CD8-positive, alpha-beta memory T cell (primary cell): ENCODE measurements around the gene VRK2. TPM values are rescaled to one million over a fixed set of nuclear protein-coding genes. Genes with fewer than 3 reads are reported as not detected.
"Not testable (repeated sequence)": the region's sequence is repeated elsewhere in the genome, so short reads cannot be mapped to it uniquely, and the experiment has no call there.

ENCODE experiments used
- CTCF ChIA-PET: fragments of 350-600 bp; sonication (Branson Sonifier 250); formaldehyde crosslinking; loops from one replicate; lab custom pipeline; 2021; ENCODE audit warnings: antibody characterized with exemption; lab: Charles Lee
- POLR2A ChIA-PET: fragments of 350-600 bp; sonication (Branson Sonifier 250); formaldehyde crosslinking; loops from one replicate; lab custom pipeline; 2021; ENCODE audit warnings: antibody characterized with exemption; lab: Charles Lee
- DNase-seq, 5 donors: peaks; one replicate each; pipeline versions ENCODE4 v3.0.0 to v3.0.0-alpha.2; 2020 to 2022; ENCODE audit warnings: mixed read lengths in 1 of 5
- H3K27ac ChIP-seq: one replicate; pipeline ENCODE4 v1.7.0; 2013; ENCODE audit warnings: low read depth, mild to moderate bottlenecking, low read length, moderate library complexity
- H3K27me3 ChIP-seq: 2 replicates; pipeline ENCODE4 v1.7.0; 2013; ENCODE audit warnings: low read length, mild to moderate bottlenecking; ENCODE audit not compliant: insufficient read depth, poor library complexity, severe bottlenecking
- H3K36me3 ChIP-seq: 2 replicates; pipeline ENCODE4 v1.7.0; 2013; ENCODE audit warnings: mild to moderate bottlenecking, low read length, moderate library complexity; ENCODE audit not compliant: insufficient read depth
- H3K4me1 ChIP-seq: 2 replicates; pipeline ENCODE4 v1.7.0; 2013; ENCODE audit warnings: mild to moderate bottlenecking, low read length, moderate library complexity; ENCODE audit not compliant: insufficient read depth
- H3K4me3 ChIP-seq: 2 replicates; pipeline ENCODE4 v1.7.0; 2013; ENCODE audit warnings: mild to moderate bottlenecking, low read length
- H3K9me3 ChIP-seq: 2 replicates; pipeline ENCODE4 v1.7.0; 2013; ENCODE audit warnings: mild to moderate bottlenecking, low read length
- H3K27ac Mint-ChIP-seq, 8 donors: one replicate each; pipeline ENCODE4 v1.8.0; 2020 to 2021; ENCODE audit warnings: mixed read lengths in 8 of 8, mild to moderate bottlenecking in 6 of 8, inconsistent platforms in 3 of 8, moderate library complexity in 3 of 8
- H3K27me3 Mint-ChIP-seq, 2 donors: one replicate each; pipeline ENCODE4 v1.8.0; 2020 to 2021; ENCODE audit warnings: mixed read lengths in 2 of 2, mild to moderate bottlenecking in 1 of 2, moderate library complexity in 1 of 2
- H3K36me3 Mint-ChIP-seq, 3 donors: one replicate each; pipeline ENCODE4 v1.8.0; 2020 to 2021; ENCODE audit warnings: mixed read lengths in 3 of 3, inconsistent platforms in 1 of 3, mild to moderate bottlenecking in 1 of 3
- H3K4me1 Mint-ChIP-seq, 3 donors: one replicate each; pipeline ENCODE4 v1.8.0; 2020 to 2021; ENCODE audit warnings: mixed read lengths in 3 of 3, inconsistent platforms in 1 of 3, mild to moderate bottlenecking in 1 of 3
- H3K4me3 Mint-ChIP-seq, 7 donors: one replicate each; pipeline ENCODE4 v1.8.0; 2020 to 2021; ENCODE audit warnings: mixed read lengths in 7 of 7, mild to moderate bottlenecking in 6 of 7, moderate library complexity in 4 of 7, inconsistent platforms in 2 of 7
- H3K9me3 Mint-ChIP-seq, 5 donors: one replicate each; pipeline ENCODE4 v1.8.0; 2020 to 2022; ENCODE audit warnings: mixed read lengths in 5 of 5, mild to moderate bottlenecking in 3 of 5, moderate library complexity in 2 of 5, inconsistent platforms in 1 of 5
- polyA plus RNA-seq: library from polyadenylated mRNA; unstranded; fragments of 300-500 nt; fragmentation: Illumina TruSeq; gene quantifications from one replicate; pipeline ENCODE4 v1.2.3, GENCODE V29; 2021
- total RNA-seq, 2 experiments: library from RNA; stranded (reverse); gene quantifications; one replicate each; pipeline ENCODE4 v1.2.3, GENCODE V29; 2021

Gene VRK2
- total and polyA plus RNA-seq, 3 experiments from 2014 or later: 21.8 to 30.4 (median 27.6) TPM

DNA sequence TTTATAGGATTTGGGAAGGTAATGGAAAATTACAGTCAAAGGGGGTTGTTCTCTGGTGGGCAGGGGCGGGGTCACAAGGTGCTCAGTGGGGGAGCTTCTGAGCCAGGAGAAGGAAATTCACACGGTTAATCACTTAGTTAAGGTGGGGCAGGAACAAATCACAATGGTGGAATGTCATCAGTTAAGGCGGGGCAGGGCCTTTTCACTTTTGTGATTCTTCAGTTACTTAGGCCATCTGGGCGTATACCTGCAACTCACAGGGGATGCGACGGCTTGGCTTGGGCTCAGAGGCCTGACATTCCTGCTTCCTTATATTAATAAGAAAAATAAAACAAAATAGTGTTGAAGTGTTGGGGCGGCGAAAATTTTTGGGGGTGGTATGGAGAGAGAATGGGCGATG lies 67.0 kb downstream of the VRK2 start:
- H3K9me3 Mint-ChIP-seq, H3K9me3 ChIP-seq, H3K27ac ChIP-seq, H3K36me3 ChIP-seq, H3K4me1 ChIP-seq, POLR2A ChIA-PET, H3K4me3 Mint-ChIP-seq, H3K4me1 Mint-ChIP-seq, DNase-seq, H3K27me3 ChIP-seq, H3K27me3 Mint-ChIP-seq, CTCF ChIA-PET, H3K4me3 ChIP-seq: not testable (repeated sequence)
- peak overlapping the region in 2 of 8 donors; percentile 14 to 18 for H3K27ac Mint-ChIP-seq
- peaks cover 5 to 15% (median 12%) of the 10 kb centered on the region in 3 donors for H3K36me3 Mint-ChIP-seq

DNA sequence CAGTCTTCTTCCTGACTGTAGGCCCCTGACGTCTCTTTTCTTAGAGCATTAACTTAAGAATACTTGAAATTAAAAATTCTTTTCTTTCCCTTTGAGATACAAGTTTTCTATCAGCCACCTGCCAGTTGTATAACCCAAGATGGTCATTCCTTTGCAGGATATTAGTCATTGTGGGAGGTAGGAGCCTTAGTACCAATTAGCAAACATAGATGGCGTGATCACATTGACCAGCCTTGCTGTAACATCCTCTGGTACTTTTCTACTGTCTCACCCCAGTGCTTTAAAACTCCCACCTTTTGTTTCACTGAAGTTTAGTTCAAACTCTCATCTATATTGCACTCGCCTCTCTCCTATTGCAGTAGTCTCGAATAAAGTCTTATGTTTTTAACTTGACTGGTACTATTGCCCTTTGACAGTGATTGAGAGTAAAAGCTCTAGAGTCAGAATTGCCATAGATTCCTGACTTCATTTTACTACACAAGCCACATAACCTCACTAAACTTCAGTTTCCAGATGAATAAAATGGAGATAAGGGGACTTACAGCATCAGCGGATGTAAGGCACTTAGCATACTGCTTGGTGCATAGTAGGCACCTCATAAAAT lies 74.1 kb downstream of the VRK2 start:
- CTCF ChIA-PET: no interaction called here
- Histone ChIP-seq H3K4me1 (no peaks in the 10 kb centered on the region), H3K9me3 (no peaks in the 10 kb centered on the region), H3K36me3 (no peaks in the 10 kb centered on the region), H3K4me3 (no peak overlapping the region), H3K27ac (no peak overlapping the region), H3K27me3 (no peaks in the 10 kb centered on the region)
- Mint-ChIP-seq H3K4me3 (no peak overlapping the region), H3K36me3 (peaks cover 17 to 28% (median 20%) of the 10 kb centered on the region in 3 donors), H3K9me3 (no peaks in the 10 kb centered on the region), H3K4me1 (peaks cover 0 to 6% (median 0%) of the 10 kb centered on the region in 3 donors), H3K27ac (no peak overlapping the region), H3K27me3 (peaks cover 0 to 1% of the 10 kb centered on the region in 2 donors)
- POLR2A ChIA-PET: no interaction called here
- DNase-seq: no peak

DNA sequence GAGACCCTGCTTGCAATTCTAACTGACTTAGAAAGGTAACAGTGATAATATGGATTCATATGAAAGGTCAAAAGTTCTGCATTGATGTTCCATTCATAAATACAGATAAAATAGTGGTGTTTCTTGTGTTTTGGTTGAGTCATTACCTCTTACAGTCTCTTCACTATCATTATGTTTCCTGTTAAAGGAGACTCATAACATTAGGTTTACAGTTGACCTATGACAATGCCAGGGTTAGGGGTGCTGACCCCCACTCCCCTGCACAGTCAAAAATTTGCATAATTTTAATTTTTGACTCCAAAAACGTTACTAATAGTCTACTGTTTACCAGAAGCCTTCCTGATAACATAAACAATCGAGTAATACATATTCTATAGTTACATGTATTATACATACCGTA lies 75.4 kb downstream of the VRK2 start:
- H3K27ac ChIP-seq: no peak overlapping the region
- no peaks in the 10 kb centered on the region for H3K9me3 Mint-ChIP-seq
- H3K4me3 Mint-ChIP-seq: no peak overlapping the region
- no peak overlapping the region for H3K4me3 ChIP-seq
- POLR2A ChIA-PET: no interaction called here
- H3K36me3 Mint-ChIP-seq: peaks cover 17 to 29% (median 18%) of the 10 kb centered on the region in 3 donors
- DNase-seq: no peak
- peaks cover 0 to 6% (median 0%) of the 10 kb centered on the region in 3 donors for H3K4me1 Mint-ChIP-seq
- CTCF ChIA-PET: no interaction called here
- peak overlapping the region in 3 of 8 donors; percentile 12 to 37 (median 33) for H3K27ac Mint-ChIP-seq
- no peaks in the 10 kb centered on the region for H3K4me1 ChIP-seq
- H3K36me3 ChIP-seq: no peaks in the 10 kb centered on the region
- H3K27me3 Mint-ChIP-seq: peaks cover 0 to 1% of the 10 kb centered on the region in 2 donors
- H3K27me3 ChIP-seq: no peaks in the 10 kb centered on the region
- H3K9me3 ChIP-seq: no peaks in the 10 kb centered on the region

DNA sequence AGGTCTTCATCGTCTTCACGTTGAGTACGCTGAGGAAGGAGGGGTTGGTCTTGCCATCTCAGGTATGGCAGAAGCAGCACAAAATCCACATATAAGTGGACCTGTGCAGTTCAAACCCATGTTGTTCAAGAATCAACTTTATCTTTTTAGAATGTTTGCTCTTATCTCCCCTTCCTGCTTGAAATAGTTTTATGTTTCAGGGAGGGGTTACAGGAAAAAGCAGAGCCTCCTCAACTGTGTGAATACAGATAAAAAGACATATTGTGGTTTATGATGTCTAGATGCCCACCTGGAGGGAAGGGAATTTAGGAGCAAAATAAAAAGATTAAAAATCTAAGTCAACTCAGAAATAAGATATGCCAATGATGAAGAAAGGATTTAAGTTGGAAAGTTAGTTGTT lies 75.9 kb downstream of the VRK2 start:
- H3K9me3 Mint-ChIP-seq: no peaks in the 10 kb centered on the region
- H3K27ac Mint-ChIP-seq: peak overlapping the region in 2 of 8 donors; percentile 27 to 33
- no peaks in the 10 kb centered on the region for H3K36me3 ChIP-seq
- peaks cover 17 to 29% (median 18%) of the 10 kb centered on the region in 3 donors for H3K36me3 Mint-ChIP-seq
- H3K27me3 Mint-ChIP-seq: peaks cover 0 to 1% of the 10 kb centered on the region in 2 donors
- H3K27me3 ChIP-seq: no peaks in the 10 kb centered on the region
- no peak for DNase-seq
- CTCF ChIA-PET: no interaction called here
- no peak overlapping the region for H3K4me3 Mint-ChIP-seq
- H3K27ac ChIP-seq: no peak overlapping the region
- H3K4me3 ChIP-seq: no peak overlapping the region
- H3K4me1 ChIP-seq: no peaks in the 10 kb centered on the region
- no peaks in the 10 kb centered on the region for H3K9me3 ChIP-seq
- POLR2A ChIA-PET: no interaction called here
- H3K4me1 Mint-ChIP-seq: peaks cover 0 to 4% (median 0%) of the 10 kb centered on the region in 3 donors

DNA sequence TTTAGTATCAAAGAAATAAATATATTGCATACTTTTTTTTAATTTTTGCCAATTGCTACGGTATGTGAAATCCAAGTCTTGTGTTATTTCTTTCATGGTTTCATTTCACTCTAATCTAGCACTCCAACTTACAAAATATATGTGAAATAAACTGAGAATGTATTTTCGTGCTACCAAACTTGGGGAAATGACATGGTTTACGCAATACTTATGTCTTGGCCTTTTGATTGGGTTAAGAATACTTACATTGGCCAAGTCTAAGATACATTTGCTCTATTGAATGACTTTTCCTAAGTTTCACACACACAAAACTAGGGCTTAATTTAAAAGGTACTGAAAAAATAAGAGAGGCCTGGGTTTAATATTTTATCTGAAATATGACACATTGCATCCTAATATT lies 80.5 kb downstream of the VRK2 start:
- H3K9me3 ChIP-seq: no peaks in the 10 kb centered on the region
- H3K27ac ChIP-seq: no peak overlapping the region
- no peak for DNase-seq
- ChIA-PET POLR2A (no interaction called here), CTCF (no interaction called here)
- Mint-ChIP-seq H3K36me3 (peaks cover 8 to 28% (median 11%) of the 10 kb centered on the region in 3 donors), H3K4me1 (no peaks in the 10 kb centered on the region), H3K27me3 (no peaks in the 10 kb centered on the region), H3K9me3 (no peaks in the 10 kb centered on the region), H3K4me3 (no peak overlapping the region), H3K27ac (no peak overlapping the region)
- no peak overlapping the region for H3K4me3 ChIP-seq
- H3K4me1 ChIP-seq: no peaks in the 10 kb centered on the region
- H3K27me3 ChIP-seq: no peaks in the 10 kb centered on the region
- no peaks in the 10 kb centered on the region for H3K36me3 ChIP-seq

DNA sequence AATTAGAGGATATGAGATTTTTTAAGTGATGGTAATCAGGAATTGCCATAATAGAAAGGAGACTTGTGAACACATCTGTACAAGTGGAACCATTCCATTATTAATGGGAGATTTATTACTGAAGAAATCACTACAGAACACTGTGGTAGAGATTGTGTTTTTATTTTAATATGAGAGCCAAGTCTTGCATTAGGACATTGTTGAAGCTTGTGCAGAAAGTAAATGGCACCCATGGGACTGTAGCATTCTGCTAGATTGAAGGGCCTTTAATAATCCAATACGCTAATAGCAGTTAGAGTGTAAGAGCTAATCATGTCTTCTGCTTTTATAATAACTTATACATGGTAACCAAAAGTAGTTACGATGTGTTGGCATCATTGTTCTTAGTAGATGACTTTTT lies 83.6 kb downstream of the VRK2 start:
- no peaks in the 10 kb centered on the region for H3K9me3 Mint-ChIP-seq
- ChIA-PET POLR2A (no interaction called here), CTCF (no interaction called here)
- H3K4me3 Mint-ChIP-seq: no peak overlapping the region
- no peaks in the 10 kb centered on the region for H3K27me3 Mint-ChIP-seq
- DNase-seq: no peak
- Histone ChIP-seq H3K27me3 (no peaks in the 10 kb centered on the region), H3K9me3 (no peaks in the 10 kb centered on the region), H3K4me3 (no peak overlapping the region), H3K27ac (no peak overlapping the region), H3K4me1 (no peaks in the 10 kb centered on the region), H3K36me3 (no peaks in the 10 kb centered on the region)
- H3K4me1 Mint-ChIP-seq: no peaks in the 10 kb centered on the region
- H3K36me3 Mint-ChIP-seq: peaks cover 0 to 30% (median 2%) of the 10 kb centered on the region in 3 donors
- no peak overlapping the region for H3K27ac Mint-ChIP-seq

DNA sequence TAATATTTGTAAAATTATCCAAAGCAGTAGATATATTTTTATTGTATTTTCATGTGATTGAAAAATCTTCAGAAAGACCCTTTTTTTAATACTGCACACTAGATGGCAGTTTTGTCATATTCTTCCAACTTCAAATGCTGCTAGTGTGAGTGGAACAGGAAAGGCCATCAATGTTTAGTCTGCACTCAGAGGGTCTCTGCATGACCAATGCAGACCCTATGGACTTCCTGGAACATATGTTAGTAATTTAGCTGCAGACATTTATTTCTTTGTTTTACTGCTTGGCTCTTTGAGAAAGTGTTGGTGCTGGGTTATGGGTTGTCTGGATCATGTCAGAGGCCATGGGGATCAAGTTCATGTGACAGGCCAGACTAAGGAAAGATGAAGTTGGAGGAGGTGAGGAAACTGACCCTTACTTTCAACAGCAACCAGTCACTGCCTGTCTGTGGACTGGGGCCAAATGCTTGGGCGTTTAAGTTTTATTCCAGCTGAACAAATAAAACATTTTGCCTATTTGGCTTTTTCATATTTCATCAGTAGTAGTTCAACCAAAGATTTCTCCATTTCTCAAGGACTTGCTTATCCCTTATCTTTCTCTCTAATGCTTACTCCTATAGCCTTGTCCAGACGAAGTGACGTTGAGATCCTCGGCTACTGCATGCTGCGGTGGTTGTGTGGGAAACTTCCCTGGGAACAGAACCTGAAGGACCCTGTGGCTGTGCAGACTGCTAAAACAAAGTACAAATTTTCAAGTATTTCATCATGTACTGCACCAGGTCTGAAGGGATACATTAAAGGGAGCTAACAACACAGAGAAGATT lies 84.8 kb downstream of the VRK2 start:
- Mint-ChIP-seq H3K9me3 (no peaks in the 10 kb centered on the region), H3K4me3 (no peak overlapping the region), H3K4me1 (no peaks in the 10 kb centered on the region), H3K27ac (peak overlapping the region in 2 of 8 donors; percentile 6 to 35), H3K27me3 (no peaks in the 10 kb centered on the region), H3K36me3 (peaks cover 0 to 35% (median 2%) of the 10 kb centered on the region in 3 donors)
- H3K36me3 ChIP-seq: no peaks in the 10 kb centered on the region
- H3K27ac ChIP-seq: no peak overlapping the region
- no peaks in the 10 kb centered on the region for H3K9me3 ChIP-seq
- POLR2A ChIA-PET: no interaction called here
- CTCF ChIA-PET: no interaction called here
- H3K27me3 ChIP-seq: no peaks in the 10 kb centered on the region
- no peaks in the 10 kb centered on the region for H3K4me1 ChIP-seq
- DNase-seq: no peak
- H3K4me3 ChIP-seq: no peak overlapping the region

DNA sequence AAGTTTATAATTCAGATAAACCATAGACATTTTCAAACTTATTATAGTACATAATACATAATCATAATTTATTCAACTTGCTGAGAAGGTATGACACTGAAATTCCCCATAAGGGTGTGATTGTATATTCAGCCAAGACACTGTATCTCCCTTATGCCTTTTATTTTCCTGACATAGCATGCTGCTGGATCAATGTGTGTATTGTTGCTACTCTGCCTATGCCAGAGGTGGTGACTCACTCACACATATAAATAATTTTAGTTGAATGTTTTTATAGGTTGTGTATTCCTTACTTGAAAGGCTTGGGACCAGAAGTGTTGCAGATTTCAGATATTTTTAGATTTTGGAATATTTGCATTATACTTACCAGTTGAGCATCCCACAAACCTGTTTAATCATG lies 86.8 kb downstream of the VRK2 start:
- H3K27me3 Mint-ChIP-seq: no peaks in the 10 kb centered on the region
- CTCF ChIA-PET: no interaction called here
- POLR2A ChIA-PET: no interaction called here
- no peaks in the 10 kb centered on the region for H3K4me1 Mint-ChIP-seq
- Histone ChIP-seq H3K36me3 (no peaks in the 10 kb centered on the region), H3K27me3 (no peaks in the 10 kb centered on the region), H3K27ac (no peak overlapping the region), H3K9me3 (no peaks in the 10 kb centered on the region), H3K4me3 (no peak overlapping the region), H3K4me1 (no peaks in the 10 kb centered on the region)
- no peak overlapping the region for H3K27ac Mint-ChIP-seq
- peaks cover 0 to 38% (median 5%) of the 10 kb centered on the region in 3 donors for H3K36me3 Mint-ChIP-seq
- H3K9me3 Mint-ChIP-seq: no peaks in the 10 kb centered on the region
- no peak for DNase-seq
- H3K4me3 Mint-ChIP-seq: no peak overlapping the region
